HepG2 (cell line): ENCODE results near the gene NIN. TPM values are rescaled to one million over a fixed set of nuclear protein-coding genes. Genes with fewer than 3 reads are reported as not detected.

ENCODE experiments used
- HNRNPLL ChIP-seq: fragments of 200-400 bp; formaldehyde crosslinking; IDR thresholded peaks from 2 replicates; pipeline ENCODE4 v1.6.1; 2017; ENCODE audit warnings: mild to moderate bottlenecking, low read depth, low read length; ENCODE audit not compliant: poor library complexity, severe bottlenecking
- KDM2A ChIP-seq: sonication (generic); formaldehyde crosslinking; IDR thresholded peaks from 2 replicates; pipeline ENCODE4 v1.4.0; 2020; ENCODE audit warnings: low read depth, missing genetic modification reagents, borderline replicate concordance
- KMT2A ChIP-seq: sonication (generic); formaldehyde crosslinking; IDR thresholded peaks from 2 replicates; pipeline ENCODE4 v1.4.0; 2020; ENCODE audit warnings: missing genetic modification reagents
- KMT2B ChIP-seq: IDR thresholded peaks from 2 replicates; pipeline ENCODE4 v1.6.1; 2016; ENCODE audit warnings: missing genetic modification reagents, missing compliant biosample characterization
- MAF1 ChIP-seq: sonication (generic); formaldehyde crosslinking; IDR thresholded peaks from 2 replicates; pipeline ENCODE4 v1.5.0; 2020; ENCODE audit warnings: missing genetic modification reagents, borderline replicate concordance
- MLXIP ChIP-seq: sonication (generic); formaldehyde crosslinking; IDR thresholded peaks from 2 replicates; pipeline ENCODE4 v1.9.0; 2021; ENCODE audit warnings: missing genetic modification reagents, borderline replicate concordance
- POLR2AphosphoS2 ChIP-seq: IDR thresholded peaks from 2 replicates; pipeline ENCODE4 v1.6.1; 2011; ENCODE audit warnings: low read depth, low read length, improper control_type of control experiment
- PREB ChIP-seq: sonication (generic); formaldehyde crosslinking; IDR thresholded peaks from 2 replicates; pipeline ENCODE4 v1.4.0; 2020; ENCODE audit warnings: missing genetic modification reagents
- RAD51 ChIP-seq: fragments of 450-650 bp; IDR thresholded peaks from 2 replicates; pipeline ENCODE4 v1.6.1; 2016; ENCODE audit warnings: borderline replicate concordance
- ZBTB33 ChIP-seq: sonication (generic); formaldehyde crosslinking; IDR thresholded peaks from 2 replicates; pipeline ENCODE4 v1.4.0; 2020; ENCODE audit warnings: missing genetic modification reagents
- ZBTB43 ChIP-seq: sonication (generic); formaldehyde crosslinking; conservative IDR thresholded peaks from 2 replicates; pipeline ENCODE4 v1.4.0; 2020; ENCODE audit warnings: missing genetic modification reagents
- ZNF275 ChIP-seq: sonication (generic); formaldehyde crosslinking; IDR thresholded peaks from 2 replicates; pipeline ENCODE4 v1.8.0; 2022; ENCODE audit warnings: missing genetic modification reagents, mild to moderate bottlenecking, inconsistent platforms, borderline replicate concordance
- ZNF512 ChIP-seq: sonication (generic); formaldehyde crosslinking; IDR thresholded peaks from 2 replicates; pipeline ENCODE4 v1.4.0; 2020; ENCODE audit warnings: mild to moderate bottlenecking, missing genetic modification reagents
- ZNF589 ChIP-seq: sonication (generic); formaldehyde crosslinking; conservative IDR thresholded peaks from 2 replicates; pipeline ENCODE4 v1.8.0; 2022; ENCODE audit warnings: mild to moderate bottlenecking, moderate library complexity, missing genetic modification reagents
- ZNF839 ChIP-seq: sonication (generic); formaldehyde crosslinking; IDR thresholded peaks from 2 replicates; pipeline ENCODE4 v1.4.0; 2020; ENCODE audit warnings: missing genetic modification reagents, mild to moderate bottlenecking, borderline replicate concordance
- polyA plus RNA-seq, 8 experiments: library from polyadenylated mRNA; depleted of rRNA in 3 of 8; stranded (reverse) in 7 of 8; unstranded in 1 of 8; fragments of >200 nt; fragmentation: Illumina TruSeq in 4 of 8; extraction: Trizol in 4 of 8; gene quantifications; 2 replicates each; pipeline versions ENCODE4 v1.2.1 to v1.2.3, GENCODE V29; 2011 to 2016; ENCODE audit warnings: low read depth in 4 of 8, missing spikeins in 1 of 8, mixed read lengths in 1 of 8; ENCODE audit not compliant: insufficient read depth in 1 of 8
- total RNA-seq, 5 experiments: library from RNA; depleted of rRNA; stranded (reverse); fragments of >200 nt; fragmentation: Illumina TruSeq; extraction: Trizol; gene quantifications; 2 replicates each; pipeline ENCODE4 v1.2.3, GENCODE V29; 2016; ENCODE audit warnings: low read depth in 1 of 5

Gene NIN
- total and polyA plus RNA-seq, 2 of the 13 experiments (the other 11 are each of a cell fraction or from before 2014, with no cell fraction given), result 2.8 to 9.7 TPM

GRCh38 chr14:50839048-50839447 lies 8.1 kb upstream of the NIN start (continued):
- no peak for TF ChIP-seq ZNF275 (CRISPR knock-in tag)
- no peak for TF ChIP-seq KDM2A (CRISPR knock-in tag)
- no peak for TF ChIP-seq KMT2A
- TF ChIP-seq MLXIP, result no peak
- TF ChIP-seq KMT2B, result no peak
- TF ChIP-seq ZBTB43 (CRISPR knock-in tag), result no peak
- TF ChIP-seq PREB, result no peak
- TF ChIP-seq MAF1 (CRISPR knock-in tag), result no peak
- TF ChIP-seq ZNF512 (CRISPR knock-in tag), result no peak
- no peak for TF ChIP-seq ZNF839 (CRISPR knock-in tag)
- no peak for TF ChIP-seq ZNF589 (CRISPR knock-in tag)
- TF ChIP-seq HNRNPLL, result no peak
- TF ChIP-seq ZBTB33 (CRISPR knock-in tag), result no peak
- TF ChIP-seq RAD51, result no peak
- TF ChIP-seq POLR2AphosphoS2, result no peak
